Transverse colon (tissue), 4 donors: ENCODE data around the gene CDC42EP1. TPM values are rescaled to one million over a fixed set of nuclear protein-coding genes. Genes with fewer than 3 reads are reported as not detected.
"Not testable (repeated sequence)": the region's sequence is repeated elsewhere in the genome, so short reads cannot be mapped to it uniquely, and the experiment has no call there.

ENCODE experiments used
- DNase-seq: peaks from one replicate; pipeline ENCODE4 v3.0.0-alpha.2; 2019
- H3K27ac ChIP-seq, 4 donors: fragments of 200-600 bp; sonication (generic); 2 replicates each; pipeline ENCODE4 v1.5.1; 2016 to 2018; ENCODE audit warnings: inconsistent platforms in 4 of 4
- H3K27me3 ChIP-seq: fragments of 200-600 bp; sonication (generic); 2 replicates; pipeline ENCODE4 v1.5.1; 2017; ENCODE audit warnings: inconsistent platforms
- H3K36me3 ChIP-seq, 4 donors: fragments of 200-600 bp; sonication (generic); 2 replicates each; pipeline ENCODE4 v1.5.1; 2017 to 2019; ENCODE audit warnings: inconsistent platforms in 4 of 4
- H3K4me1 ChIP-seq, 4 donors: fragments of 200-600 bp; sonication (generic); 2 replicates each; pipeline ENCODE4 v1.5.1; 2017 to 2020; ENCODE audit warnings: inconsistent platforms in 4 of 4
- H3K4me3 ChIP-seq, 4 donors: fragments of 200-600 bp; sonication (generic); 1 replicate in 1 of 4; 2 replicates in 3 of 4; pipeline versions ENCODE4 v1.5.1 to v1.6.1; 2017 to 2019; ENCODE audit warnings: inconsistent platforms in 4 of 4
- H3K9me3 ChIP-seq, 2 donors: fragments of 200-600 bp; sonication (generic); 2 replicates each; pipeline ENCODE4 v1.5.1; 2017 to 2019; ENCODE audit warnings: inconsistent platforms in 2 of 2
- EP300 ChIP-seq: sonication (generic); formaldehyde crosslinking; IDR thresholded peaks from one replicate; pipeline ENCODE4 v1.6.1; 2017; ENCODE audit warnings: antibody characterized with exemption, low read depth
- POLR2A ChIP-seq: fragments of 450-650 bp; IDR thresholded peaks from one replicate; pipeline ENCODE4 v1.6.1; 2016; ENCODE audit warnings: antibody characterized with exemption, mild to moderate bottlenecking, moderate library complexity
- POLR2AphosphoS5 ChIP-seq, 3 donors: sonication (generic); formaldehyde crosslinking; IDR thresholded peaks; one replicate each; pipeline ENCODE4 v1.6.1; 2016; ENCODE audit warnings: antibody characterized with exemption in 3 of 3
- WGBS, 2 donors: methylation state at CpG; one replicate each; pipeline ENCODE4 v1.1.5; 2018; ENCODE audit warnings: low coverage in 1 of 2; 5-methylcytosine and 5-hydroxymethylcytosine counted together
- in situ Hi-C, 4 donors: fragments of 200-750 bp; cut with MboI; loops; one replicate each; pipeline versions ENCODE4 v1.15.0 to v1.15.1; 2017; ENCODE audit warnings: low sequenced_read_pairs in 3 of 4, low pct_ligation_motif_present in 1 of 4, low pct_unique_long_range_greater_than_20kb in 1 of 4
- intact Hi-C: fragments of 100-400 bp; cut with DNase I; formaldehyde crosslinking; loops from one replicate; pipeline ENCODE4 v1.15.1; 2023; ENCODE audit warnings: low total_unique reads
- total RNA-seq, 4 donors: library from RNA; depleted of rRNA; stranded (reverse); fragments of >200 nt; gene quantifications; one replicate each; pipeline ENCODE4 v1.1.0, GENCODE V29; 2016
- TF ChIP-seq, protein P1 (sequence below), 5 experiments: fragments of 200-600 bp in 3 of 5; fragments of 450-650 bp in 2 of 5; sonication (generic) in 3 of 5; IDR thresholded peaks; 1 replicate in 2 of 5; 2 replicates in 3 of 5; pipeline ENCODE4 v1.5.1; 2016 to 2017; ENCODE audit warnings: antibody characterized with exemption in 5 of 5, inconsistent platforms in 3 of 5, mild to moderate bottlenecking in 2 of 5, moderate library complexity in 1 of 5

CDC42EP1 gene
- total RNA-seq, 4 donors from 2014 or later: 27.3 to 52.9 (median 28.9) TPM

DNA sequence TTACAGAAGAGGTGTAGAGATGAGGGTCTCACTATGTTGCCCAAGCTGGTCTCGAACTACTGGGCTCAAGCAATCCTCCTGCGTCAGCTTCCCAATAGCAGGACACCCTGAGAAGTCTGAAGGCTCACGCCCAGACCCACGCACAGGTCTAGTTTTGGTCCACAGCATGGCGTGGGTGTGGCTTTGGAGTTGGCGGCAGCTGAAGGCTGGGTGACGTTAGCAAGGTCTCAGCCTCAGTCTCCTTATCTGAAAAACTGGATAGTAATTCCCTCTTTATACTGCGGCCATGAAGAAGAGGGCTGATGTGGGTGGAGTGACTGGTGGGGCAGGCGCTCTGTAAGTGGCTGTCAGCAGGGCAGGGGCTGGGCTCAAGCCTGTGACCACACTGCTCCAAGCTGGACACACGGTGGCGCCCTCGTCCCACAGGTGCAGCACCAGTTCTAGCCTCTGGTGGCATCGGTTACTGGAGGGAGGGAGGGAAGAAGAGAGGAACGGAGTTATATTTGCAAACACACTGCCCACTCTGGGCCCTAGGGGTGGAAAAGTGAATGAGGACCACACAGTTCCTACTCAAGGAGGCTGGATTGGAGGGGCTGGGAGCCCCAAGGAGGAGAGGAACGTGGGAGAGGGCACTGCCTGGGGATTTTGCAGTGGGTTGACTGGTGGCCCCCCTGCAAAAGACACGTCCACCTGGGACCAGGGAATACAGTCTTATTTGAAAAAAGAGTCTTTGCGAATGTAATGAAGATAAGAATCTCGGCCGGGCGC, 21.5 kb upstream of the CDC42EP1 start:
- H3K4me1 ChIP-seq: peaks cover 0 to 27% (median 19%) of the 10 kb centered on the region in 4 donors
- DNase-seq: peak; percentile 97
- no peaks in the 10 kb centered on the region for H3K9me3 ChIP-seq
- H3K36me3 ChIP-seq: no peaks in the 10 kb centered on the region
- no peak for TF ChIP-seq EP300
- TF ChIP-seq POLR2AphosphoS5 (IDR thresholded peaks at IDR 0.05): peak in 1 of 3 donors; percentile 45
- TF ChIP-seq, protein P1, sequence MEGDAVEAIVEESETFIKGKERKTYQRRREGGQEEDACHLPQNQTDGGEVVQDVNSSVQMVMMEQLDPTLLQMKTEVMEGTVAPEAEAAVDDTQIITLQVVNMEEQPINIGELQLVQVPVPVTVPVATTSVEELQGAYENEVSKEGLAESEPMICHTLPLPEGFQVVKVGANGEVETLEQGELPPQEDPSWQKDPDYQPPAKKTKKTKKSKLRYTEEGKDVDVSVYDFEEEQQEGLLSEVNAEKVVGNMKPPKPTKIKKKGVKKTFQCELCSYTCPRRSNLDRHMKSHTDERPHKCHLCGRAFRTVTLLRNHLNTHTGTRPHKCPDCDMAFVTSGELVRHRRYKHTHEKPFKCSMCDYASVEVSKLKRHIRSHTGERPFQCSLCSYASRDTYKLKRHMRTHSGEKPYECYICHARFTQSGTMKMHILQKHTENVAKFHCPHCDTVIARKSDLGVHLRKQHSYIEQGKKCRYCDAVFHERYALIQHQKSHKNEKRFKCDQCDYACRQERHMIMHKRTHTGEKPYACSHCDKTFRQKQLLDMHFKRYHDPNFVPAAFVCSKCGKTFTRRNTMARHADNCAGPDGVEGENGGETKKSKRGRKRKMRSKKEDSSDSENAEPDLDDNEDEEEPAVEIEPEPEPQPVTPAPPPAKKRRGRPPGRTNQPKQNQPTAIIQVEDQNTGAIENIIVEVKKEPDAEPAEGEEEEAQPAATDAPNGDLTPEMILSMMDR (IDR thresholded peaks at IDR 0.05): peak; percentile 93 to 100 (median 94)
- no peak for TF ChIP-seq POLR2A
- H3K27me3 ChIP-seq: no peaks in the 10 kb centered on the region
- H3K27ac ChIP-seq: peak overlapping the region in 3 of 4 donors; percentile 33 to 52 (median 47)
- H3K4me3 ChIP-seq: no peak overlapping the region
- in situ Hi-C loops: loop anchor here in 1 of 4 donors (10.0 kb wide), 1 partner anchor 46 kb away; the partner anchor contains the start of gene LGALS2
- intact Hi-C loops: no loop called here
- WGBS, 2 donors: 10 to 13% methylated on average over 2 to 19 of the region's 20 CpGs

DNA sequence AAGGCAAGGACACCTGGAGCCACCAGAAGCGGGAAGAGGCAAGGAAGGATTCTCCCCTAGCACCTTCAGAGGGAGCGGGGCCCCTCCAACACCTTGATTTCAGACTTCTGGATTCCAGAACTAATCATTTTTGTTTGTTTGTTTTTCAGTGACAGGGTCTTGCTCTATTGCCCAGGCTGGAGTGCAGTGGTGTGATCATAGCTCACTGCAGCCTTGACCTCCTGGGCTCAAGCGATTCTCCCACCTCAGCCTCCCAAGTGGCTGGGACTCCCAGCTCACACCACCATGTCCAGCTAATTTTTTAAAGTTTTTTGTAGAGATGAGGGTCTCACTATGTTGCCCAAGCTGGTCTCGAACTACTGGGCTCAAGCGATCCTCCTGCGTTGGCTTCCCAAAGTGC, 20.5 kb upstream of the CDC42EP1 start:
- H3K9me3 ChIP-seq, H3K27ac ChIP-seq, DNase-seq, H3K36me3 ChIP-seq, intact Hi-C loops, H3K27me3 ChIP-seq, H3K4me3 ChIP-seq: not testable (repeated sequence)
- WGBS, 2 donors: 85% methylated on average over 6 of the region's 6 CpGs; no CpG with 5 or more reads in 1 of the 2 donors
- H3K4me1 ChIP-seq: peaks cover 1 to 22% (median 14%) of the 10 kb centered on the region in 4 donors
- in situ Hi-C loops: loop anchor here in 1 of 4 donors (10.0 kb wide), 1 partner anchor 45 kb away; the partner anchor contains the start of gene LGALS2

DNA sequence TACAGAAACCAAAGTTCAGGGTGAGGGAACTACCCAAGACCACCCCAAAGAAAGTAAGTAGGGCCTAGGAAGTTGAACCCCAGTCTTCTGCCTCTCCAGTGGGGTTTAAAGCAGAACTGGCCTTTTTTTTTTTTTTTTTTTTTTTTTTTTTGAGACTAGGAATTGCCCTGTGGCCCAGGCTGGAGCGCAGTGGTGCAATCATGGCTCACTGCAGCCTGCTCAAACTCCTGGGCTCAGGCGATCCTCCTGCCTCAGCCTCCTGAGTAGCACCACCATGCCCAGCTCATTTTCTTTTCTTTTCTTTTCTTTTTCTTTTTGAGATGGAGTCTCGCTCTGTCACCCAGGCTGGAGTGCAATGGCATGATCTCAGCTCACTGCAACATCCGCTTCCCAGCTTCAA, 17.9 kb upstream of the CDC42EP1 start:
- peak overlapping the region in 1 of 4 donors; percentile 48 for H3K27ac ChIP-seq
- intact Hi-C loops, in situ Hi-C loops, H3K9me3 ChIP-seq, DNase-seq, H3K4me3 ChIP-seq, H3K27me3 ChIP-seq, H3K36me3 ChIP-seq: not testable (repeated sequence)
- WGBS, 2 donors: 87 to 94% methylated on average over 2 to 4 of the region's 4 CpGs
- peaks cover 18 to 49% (median 33%) of the 10 kb centered on the region in 4 donors for H3K4me1 ChIP-seq

DNA sequence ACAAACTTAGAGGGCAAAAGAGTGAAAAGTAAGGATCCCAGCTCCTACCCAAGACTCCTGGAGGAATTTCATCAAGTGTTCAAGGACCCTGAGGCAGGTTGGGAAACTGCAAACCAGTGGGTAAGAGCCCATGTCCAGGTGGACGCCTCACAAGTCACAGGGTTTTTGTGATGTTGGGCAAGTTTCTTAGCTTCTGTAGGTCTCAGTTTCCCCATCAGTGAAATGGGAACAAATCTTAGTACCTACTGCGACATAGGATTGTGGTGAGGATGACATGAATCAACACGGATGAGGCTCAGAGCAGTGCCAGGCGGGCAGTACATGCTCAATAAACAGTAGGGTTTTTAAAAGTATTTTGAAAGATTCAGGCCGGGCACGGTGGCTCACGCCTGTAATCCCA, 17.3 kb upstream of the CDC42EP1 start:
- H3K9me3 ChIP-seq: no peaks in the 10 kb centered on the region
- peaks cover 19 to 49% (median 34%) of the 10 kb centered on the region in 4 donors for H3K4me1 ChIP-seq
- H3K27ac ChIP-seq: no peak overlapping the region
- DNase-seq: no peak
- 96% methylated on average over 7 of the region's 7 CpGs; no CpG with 5 or more reads in 1 of the 2 donors for WGBS, 2 donors
- H3K36me3 ChIP-seq: no peaks in the 10 kb centered on the region
- TF ChIP-seq POLR2A: no peak
- no peak for TF ChIP-seq POLR2AphosphoS5 (IDR thresholded peaks at IDR 0.05)
- TF ChIP-seq EP300: no peak
- TF ChIP-seq, protein P1 (IDR thresholded peaks at IDR 0.05): no peak
- in situ Hi-C loops: no loop called here
- intact Hi-C loops: no loop called here
- H3K27me3 ChIP-seq: no peaks in the 10 kb centered on the region
- H3K4me3 ChIP-seq: no peak overlapping the region

DNA sequence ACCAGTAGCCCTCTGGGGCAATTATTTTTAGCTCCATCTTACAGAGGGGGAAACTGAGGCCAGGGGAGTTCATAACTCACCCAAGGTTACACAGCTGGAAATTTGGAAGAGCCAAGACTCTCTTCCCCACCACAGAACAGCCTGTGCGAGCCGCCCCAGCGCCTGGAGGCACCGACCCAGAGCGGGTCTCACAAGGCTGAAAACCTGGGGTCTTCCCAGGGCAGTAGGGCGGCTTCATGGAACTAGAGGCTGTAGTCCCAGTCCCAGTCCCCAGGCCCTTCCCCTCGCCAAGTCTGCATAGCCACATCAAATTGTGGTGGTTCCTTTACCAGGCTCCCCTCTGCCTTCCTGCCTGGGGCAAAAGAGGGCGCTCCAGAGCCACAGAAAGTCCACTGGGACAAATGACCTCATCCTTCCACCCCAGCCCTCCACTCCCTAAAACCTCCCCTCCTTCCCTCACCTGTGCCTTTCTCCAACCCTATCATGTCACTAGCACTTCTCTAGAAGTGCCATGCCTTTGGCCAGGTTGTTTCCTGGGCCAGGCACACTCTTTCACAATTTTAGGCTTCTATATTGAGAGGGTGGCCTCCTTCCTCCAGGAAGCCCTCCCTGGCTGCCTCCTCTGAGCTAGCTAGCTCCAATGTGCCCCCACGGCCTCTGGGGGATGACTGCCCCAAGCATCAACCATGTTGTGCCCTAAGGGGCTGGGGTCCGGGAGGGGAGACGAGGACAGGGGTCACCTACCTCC, 15.2 kb upstream of the CDC42EP1 start:
- WGBS, 2 donors: 45% methylated on average over 11 of the region's 11 CpGs; no CpG with 5 or more reads in 1 of the 2 donors
- in situ Hi-C loops: no loop called here
- Histone ChIP-seq H3K4me1 (peaks cover 19 to 41% (median 26%) of the 10 kb centered on the region in 4 donors), H3K9me3 (no peaks in the 10 kb centered on the region), H3K27me3 (no peaks in the 10 kb centered on the region), H3K36me3 (no peaks in the 10 kb centered on the region), H3K27ac (peak overlapping the region; percentile 83 to 89 (median 88)), H3K4me3 (peak overlapping the region in 2 of 4 donors; percentile 7 to 11)
- TF ChIP-seq EP300 (no peak), POLR2A (no peak), POLR2AphosphoS5 (IDR thresholded peaks at IDR 0.05) (no peak)
- TF ChIP-seq, protein P1 (IDR thresholded peaks at IDR 0.05): peak; percentile 57 to 89 (median 74)
- peak; percentile 88 for DNase-seq
- intact Hi-C loops: loop anchor here (2.0 kb wide), 1 partner anchor 22 kb away; no protein-coding TSS in a partner anchor
